Neuronal stem cell (in vitro differentiated cells): ENCODE results near the gene PLEKHJ1.

ENCODE experiments used
- DNase-seq: peaks from one replicate; pipeline ENCODE4 v3.0.0-alpha.2; 2013; ENCODE audit warnings: low spot score
- H2AFZ ChIP-seq: one replicate; pipeline ENCODE4 v1.6.1; 2013; ENCODE audit warnings: mild to moderate bottlenecking, low read length, inconsistent platforms
- H2AK5ac ChIP-seq: 2 replicates; pipeline ENCODE4 v1.6.1; 2013; ENCODE audit warnings: low read depth, mild to moderate bottlenecking, inconsistent platforms, low read length, moderate library complexity, mixed read lengths
- H2BK120ac ChIP-seq: 2 replicates; pipeline ENCODE4 v1.6.1; 2013; ENCODE audit warnings: low read depth, mild to moderate bottlenecking, inconsistent platforms, low read length, moderate library complexity, mixed read lengths
- H2BK12ac ChIP-seq: one replicate; pipeline ENCODE4 v1.6.1; 2013; ENCODE audit warnings: low read length, inconsistent platforms
- H2BK15ac ChIP-seq: 2 replicates; pipeline ENCODE4 v1.6.1; 2013; ENCODE audit warnings: mild to moderate bottlenecking, low read length, inconsistent platforms, mixed read lengths
- H2BK5ac ChIP-seq: one replicate; pipeline ENCODE4 v1.6.1; 2013; ENCODE audit warnings: inconsistent platforms, mild to moderate bottlenecking, low read length, moderate library complexity
- H3K14ac ChIP-seq: one replicate; pipeline ENCODE4 v1.6.1; 2013; ENCODE audit warnings: low read length, inconsistent platforms
- H3K18ac ChIP-seq: 2 replicates; pipeline ENCODE4 v1.6.1; 2013; ENCODE audit warnings: low read length, inconsistent platforms
- H3K23ac ChIP-seq: 2 replicates; pipeline ENCODE4 v1.6.1; 2013; ENCODE audit warnings: low read depth, mild to moderate bottlenecking, mixed read lengths, low read length, inconsistent platforms; ENCODE audit not compliant: poor library complexity
- H3K27ac ChIP-seq: replicated peaks from 3 replicates; pipeline ENCODE4 v1.5.1; 2013; ENCODE audit warnings: low read length, inconsistent platforms
- H3K27me3 ChIP-seq, 3 experiments: 2 replicates each; pipeline ENCODE4 v1.6.1; 2013; ENCODE audit warnings: low read length in 3 of 3, mild to moderate bottlenecking in 2 of 3, inconsistent platforms in 1 of 3, low read depth in 1 of 3, mixed read lengths in 1 of 3, moderate library complexity in 1 of 3; ENCODE audit not compliant: control insufficient read depth in 3 of 3, insufficient read depth in 3 of 3
- H3K36me3 ChIP-seq, 2 donors: replicated peaks in 1 of 2; 2 replicates each; pipeline ENCODE4 v1.6.1; 2013; ENCODE audit warnings: low read length in 2 of 2; ENCODE audit not compliant: control insufficient read depth in 2 of 2, insufficient read depth in 2 of 2
- H3K4ac ChIP-seq: 2 replicates; pipeline ENCODE4 v1.6.1; 2013; ENCODE audit warnings: inconsistent platforms, mild to moderate bottlenecking, low read length, moderate library complexity
- H3K4me1 ChIP-seq, 2 donors: 1 replicate in 1 of 2; 2 replicates in 1 of 2; pipeline ENCODE4 v1.6.1; 2013; ENCODE audit warnings: low read length in 2 of 2, low read depth in 1 of 2; ENCODE audit not compliant: control insufficient read depth in 2 of 2, insufficient read depth in 1 of 2
- H3K4me2 ChIP-seq: one replicate; pipeline ENCODE4 v1.6.1; 2013; ENCODE audit warnings: mild to moderate bottlenecking, low read length, inconsistent platforms; ENCODE audit not compliant: insufficient read depth, poor library complexity, severe bottlenecking
- H3K4me3 ChIP-seq, 2 donors: 2 replicates each; pipeline ENCODE4 v1.5.1; 2013; ENCODE audit warnings: low read length in 2 of 2, mild to moderate bottlenecking in 2 of 2, inconsistent platforms in 1 of 2, moderate library complexity in 1 of 2
- H3K79me1 ChIP-seq: one replicate; pipeline ENCODE4 v1.6.1; 2013; ENCODE audit warnings: low read depth, mild to moderate bottlenecking, inconsistent platforms, low read length, moderate library complexity
- H3K9ac ChIP-seq: one replicate; pipeline ENCODE4 v1.6.1; 2013; ENCODE audit warnings: mild to moderate bottlenecking, low read depth, low read length, inconsistent platforms; ENCODE audit not compliant: poor library complexity
- H3K9me3 ChIP-seq, 2 donors: replicated peaks in 1 of 2; 2 replicates each; pipeline versions ENCODE3 to v1.6.1; 2013; ENCODE audit warnings: low read length in 2 of 2, mild to moderate bottlenecking in 2 of 2, inconsistent platforms in 1 of 2, low read depth in 1 of 2, mixed read lengths in 1 of 2, moderate library complexity in 1 of 2; ENCODE audit not compliant: control insufficient read depth in 2 of 2, insufficient read depth in 1 of 2
- H4K8ac ChIP-seq: one replicate; pipeline ENCODE4 v1.6.1; 2013; ENCODE audit warnings: low read depth, mild to moderate bottlenecking, inconsistent platforms, low read length, moderate library complexity
- H4K91ac ChIP-seq: one replicate; pipeline ENCODE4 v1.6.1; 2013; ENCODE audit warnings: low read length, low read depth, mild to moderate bottlenecking, inconsistent platforms; ENCODE audit not compliant: poor library complexity
- WGBS, 2 donors: extraction: QIAGEN DNeasy Blood & Tissue Kit; methylation state at CpG; one replicate each; pipeline ENCODE4 v1.1.7; 2013; ENCODE audit warnings: missing lambda C conversion rate in 2 of 2, mixed read lengths in 1 of 2; ENCODE audit not compliant: insufficient read length in 2 of 2, insufficient replicate concordance in 1 of 2; ENCODE audit errors: extremely low coverage in 2 of 2; 5-methylcytosine and 5-hydroxymethylcytosine counted together

PLEKHJ1 gene

DNA sequence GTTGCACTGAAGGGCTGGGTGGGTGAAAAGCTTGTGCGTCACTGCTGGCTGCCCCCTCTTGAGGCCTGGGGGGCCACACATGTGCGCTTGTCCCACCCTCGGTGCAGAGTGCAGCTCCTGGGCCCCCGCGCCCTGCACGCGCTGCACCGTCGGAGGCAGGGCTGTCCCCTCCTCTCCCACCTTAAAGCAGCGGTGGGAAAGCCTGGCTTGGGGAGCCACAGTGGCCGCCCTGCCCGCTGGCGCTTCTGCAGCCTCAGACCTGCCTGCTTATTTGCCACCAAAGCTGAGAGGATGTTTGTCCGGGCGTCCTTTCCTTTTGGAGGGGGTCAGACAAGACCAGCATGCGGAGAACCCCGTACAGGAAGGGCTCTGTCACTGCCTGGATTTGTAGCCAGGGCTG, 26.7 kb downstream of the PLEKHJ1 start:
- no peak overlapping the region for H3K23ac ChIP-seq
- H3K27ac ChIP-seq: no peak overlapping the region

DNA sequence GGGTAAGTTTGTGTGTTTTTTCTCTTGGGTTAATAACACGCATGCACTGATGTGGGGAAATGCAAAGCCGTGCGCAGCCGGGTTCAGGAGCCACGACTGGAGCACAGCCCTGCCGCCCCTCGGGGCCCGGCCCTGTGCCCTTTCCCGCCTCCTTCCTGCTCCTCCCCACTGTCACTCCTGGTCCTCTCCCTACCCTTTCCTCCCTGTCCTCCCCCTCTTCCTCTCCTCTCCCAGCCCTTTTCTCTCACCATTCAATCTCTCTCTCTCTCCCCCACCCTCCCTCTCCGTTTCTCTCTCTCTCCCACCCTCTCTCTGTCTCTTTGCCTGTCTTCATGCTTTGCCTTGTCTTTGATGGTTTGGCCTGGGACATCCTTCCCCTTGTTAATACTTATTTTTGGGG, 27.2 kb downstream of the PLEKHJ1 start:
- no peak overlapping the region for H2AK5ac ChIP-seq
- H3K4me2 ChIP-seq: no peak overlapping the region
- H2BK12ac ChIP-seq: no peak overlapping the region
- no peak overlapping the region for H3K23ac ChIP-seq
- no peak overlapping the region for H3K27ac ChIP-seq
- peaks cover 0 to 4% of the 10 kb centered on the region in 2 donors for H3K9me3 ChIP-seq
- WGBS, 2 donors: 100% methylated on average over 1 of the region's 10 CpGs; no CpG with 5 or more reads in 1 of the 2 donors
- H3K9ac ChIP-seq: no peak overlapping the region
- peaks cover 50 to 97% of the 10 kb centered on the region in 2 donors for H3K36me3 ChIP-seq
- no peak overlapping the region for H4K91ac ChIP-seq
- H3K4me3 ChIP-seq: no peak overlapping the region
- peaks cover 0 to 9% of the 10 kb centered on the region in 2 donors for H3K4me1 ChIP-seq
- peaks cover 19% of the 10 kb centered on the region for H3K79me1 ChIP-seq
- no peak for DNase-seq
- H2BK5ac ChIP-seq: no peak overlapping the region
- no peak overlapping the region for H2AFZ ChIP-seq
- no peak overlapping the region for H3K4ac ChIP-seq
- no peaks in the 10 kb centered on the region for H3K27me3 ChIP-seq
- H2BK120ac ChIP-seq: no peak overlapping the region
- no peak overlapping the region for H2BK15ac ChIP-seq
- no peak overlapping the region for H3K18ac ChIP-seq
- no peak overlapping the region for H4K8ac ChIP-seq
- H3K14ac ChIP-seq: no peak overlapping the region

More for the DNA sequence above, 26.7 kb downstream of the PLEKHJ1 start:
- H3K4me1 ChIP-seq: peaks cover 0 to 9% of the 10 kb centered on the region in 2 donors
- H2BK120ac ChIP-seq: no peak overlapping the region
- peak overlapping the region; percentile 75 for H2BK5ac ChIP-seq
- peak overlapping the region; percentile 22 for H2BK12ac ChIP-seq
- H3K79me1 ChIP-seq: peaks cover 18% of the 10 kb centered on the region
- no peak overlapping the region for H2AK5ac ChIP-seq
- WGBS, 2 donors: no CpG with 5 or more reads among the region's 17 CpGs
- peak overlapping the region; percentile 21 for H3K9ac ChIP-seq
- no peak overlapping the region for H4K91ac ChIP-seq
- H2AFZ ChIP-seq: no peak overlapping the region
- H3K4me2 ChIP-seq: no peak overlapping the region
- no peak overlapping the region for H4K8ac ChIP-seq
- no peak overlapping the region for H3K18ac ChIP-seq
- H3K9me3 ChIP-seq: peaks cover 0 to 3% of the 10 kb centered on the region in 2 donors
- no peak overlapping the region for H2BK15ac ChIP-seq
- H3K4ac ChIP-seq: no peak overlapping the region
- H3K14ac ChIP-seq: peak overlapping the region; percentile 63
- DNase-seq: no peak
- no peak overlapping the region for H3K4me3 ChIP-seq
- peaks cover 49 to 97% of the 10 kb centered on the region in 2 donors for H3K36me3 ChIP-seq
- H3K27me3 ChIP-seq: no peaks in the 10 kb centered on the region

DNA sequence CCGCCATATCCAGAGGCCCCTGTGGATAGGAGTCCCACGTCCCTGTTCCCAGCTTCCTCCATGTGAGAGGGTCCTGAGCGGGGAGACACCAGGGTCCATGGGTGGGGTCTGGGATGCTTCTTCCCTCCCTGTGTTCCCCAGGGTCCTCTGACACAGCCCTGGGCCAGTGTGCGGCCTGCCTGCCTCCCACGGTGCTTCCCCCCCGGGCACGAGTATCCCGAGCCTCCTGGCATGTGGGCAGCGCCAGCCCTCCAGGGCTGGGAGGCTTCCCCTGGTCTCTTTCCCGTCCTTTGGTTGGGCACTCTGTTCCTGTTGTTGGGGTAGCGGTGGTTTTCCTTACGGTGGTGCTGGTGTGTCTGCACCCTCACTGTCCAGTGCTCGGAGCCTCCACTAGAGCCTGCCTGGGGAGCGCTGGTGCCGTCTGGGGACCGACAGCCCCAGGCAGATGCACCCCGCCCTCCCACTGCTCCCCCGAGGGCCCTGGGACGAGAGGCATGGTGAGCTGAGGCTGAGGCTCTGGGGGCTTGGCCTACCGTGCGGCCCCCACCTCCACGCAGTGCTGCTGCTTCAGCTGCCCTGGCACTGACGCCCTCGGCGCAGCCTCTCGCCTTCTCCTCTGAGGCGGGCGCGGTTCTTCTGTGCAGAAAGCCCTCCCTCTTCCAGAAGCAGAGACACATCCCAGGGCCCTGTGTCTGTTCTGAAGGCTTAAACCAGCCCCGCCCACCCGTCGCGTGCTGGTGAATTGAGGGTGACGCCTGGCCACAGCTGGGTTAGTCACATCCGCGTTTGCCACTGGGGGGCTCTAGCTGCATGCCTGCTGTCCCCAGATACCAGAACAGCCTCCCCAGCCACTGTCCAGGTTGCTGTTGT, 27.9 kb downstream of the PLEKHJ1 start:
- H3K27ac ChIP-seq: no peak overlapping the region
- H3K9ac ChIP-seq: peak overlapping the region; percentile 4
- no peak overlapping the region for H3K4ac ChIP-seq
- H2BK12ac ChIP-seq: peak overlapping the region; percentile 41
- no peak overlapping the region for H2BK120ac ChIP-seq
- H4K8ac ChIP-seq: peak overlapping the region; percentile 43
- peaks cover 0 to 6% of the 10 kb centered on the region in 2 donors for H3K9me3 ChIP-seq
- no peak overlapping the region for H2AFZ ChIP-seq
- H3K4me2 ChIP-seq: no peak overlapping the region
- H3K23ac ChIP-seq: no peak overlapping the region
- H3K4me3 ChIP-seq: no peak overlapping the region
- H4K91ac ChIP-seq: peak overlapping the region; percentile 30
- peaks cover 0 to 9% of the 10 kb centered on the region in 2 donors for H3K4me1 ChIP-seq
- no CpG with 5 or more reads among the region's 36 CpGs for WGBS, 2 donors
- H2AK5ac ChIP-seq: peak overlapping the region; percentile 88
- no peak overlapping the region for H2BK15ac ChIP-seq
- no peak overlapping the region for H2BK5ac ChIP-seq
- H3K27me3 ChIP-seq: no peaks in the 10 kb centered on the region
- no peak overlapping the region for H3K14ac ChIP-seq
- peak overlapping the region; percentile 48 for H3K18ac ChIP-seq
- H3K79me1 ChIP-seq: peaks cover 22% of the 10 kb centered on the region
- DNase-seq: peak; percentile 40
- H3K36me3 ChIP-seq: peaks cover 47 to 97% of the 10 kb centered on the region in 2 donors

DNA sequence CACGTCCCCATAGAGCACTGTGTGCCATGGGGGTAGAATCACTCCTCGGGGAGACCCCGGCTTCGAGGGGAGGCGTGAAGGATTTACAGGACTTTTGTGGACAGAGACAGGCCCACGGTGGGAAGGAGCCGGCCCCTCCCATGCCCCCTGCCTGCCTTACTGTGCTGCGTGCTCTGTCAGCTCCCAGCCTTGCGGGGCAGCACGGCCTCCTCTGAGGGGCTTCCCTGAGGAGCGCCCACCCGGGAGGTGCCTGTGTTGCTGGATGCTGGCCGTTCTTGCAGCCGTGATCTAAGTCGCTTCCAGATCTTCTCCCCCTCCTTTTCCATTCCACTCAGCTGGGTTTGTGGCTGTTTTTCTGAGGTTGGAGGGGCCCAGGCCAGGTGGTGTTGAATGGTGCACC, 29.1 kb downstream of the PLEKHJ1 start:
- Histone ChIP-seq H3K14ac (no peak overlapping the region), H2AK5ac (no peak overlapping the region), H2AFZ (no peak overlapping the region), H3K9me3 (peaks cover 0 to 6% of the 10 kb centered on the region in 2 donors), H3K9ac (peak overlapping the region; percentile 60), H4K91ac (no peak overlapping the region), H3K27me3 (no peaks in the 10 kb centered on the region), H2BK12ac (no peak overlapping the region), H4K8ac (no peak overlapping the region), H3K4me1 (peaks cover 0 to 9% of the 10 kb centered on the region in 2 donors), H2BK15ac (peak overlapping the region; percentile 59), H3K18ac (peak overlapping the region; percentile 35), H2BK120ac (no peak overlapping the region), H3K4ac (no peak overlapping the region), H2BK5ac (no peak overlapping the region), H3K27ac (no peak overlapping the region), H3K36me3 (peaks cover 44 to 95% of the 10 kb centered on the region in 2 donors), H3K79me1 (peaks cover 23% of the 10 kb centered on the region), H3K4me2 (no peak overlapping the region), H3K4me3 (no peak overlapping the region), H3K23ac (peak overlapping the region; percentile 43)
- no peak for DNase-seq
- no CpG with 5 or more reads among the region's 15 CpGs for WGBS, 2 donors
